Fibroblast of pulmonary artery (primary cell): ENCODE measurements around the gene MAP3K9.

Source experiments
- DNase-seq: peaks from one replicate; pipeline ENCODE4 v3.0.0-alpha.2; 2010; ENCODE audit warnings: low read depth
- H3K4me3 ChIP-seq: replicated peaks from 2 replicates; pipeline ENCODE4 v1.5.1; 2011; ENCODE audit warnings: low read depth, mild to moderate bottlenecking, control low read depth, low read length, moderate library complexity
- CTCF ChIP-seq: IDR thresholded peaks from 2 replicates; pipeline ENCODE4 v1.5.1; 2011; ENCODE audit warnings: mild to moderate bottlenecking, control low read depth, low read length, inconsistent platforms; ENCODE audit errors: missing control alignments

The MAP3K9 gene

GRCh38 chr14:70718383-70719118, 90.8 kb downstream of the MAP3K9 start:
- H3K4me3 ChIP-seq, result no peak overlapping the region
- TF ChIP-seq CTCF, result no peak
- DNase-seq, result no peak

GRCh38 chr14:70716958-70717357, 92.4 kb downstream of the MAP3K9 start:
- no peak overlapping the region for H3K4me3 ChIP-seq
- TF ChIP-seq CTCF, result no peak
- no peak for DNase-seq

DNA sequence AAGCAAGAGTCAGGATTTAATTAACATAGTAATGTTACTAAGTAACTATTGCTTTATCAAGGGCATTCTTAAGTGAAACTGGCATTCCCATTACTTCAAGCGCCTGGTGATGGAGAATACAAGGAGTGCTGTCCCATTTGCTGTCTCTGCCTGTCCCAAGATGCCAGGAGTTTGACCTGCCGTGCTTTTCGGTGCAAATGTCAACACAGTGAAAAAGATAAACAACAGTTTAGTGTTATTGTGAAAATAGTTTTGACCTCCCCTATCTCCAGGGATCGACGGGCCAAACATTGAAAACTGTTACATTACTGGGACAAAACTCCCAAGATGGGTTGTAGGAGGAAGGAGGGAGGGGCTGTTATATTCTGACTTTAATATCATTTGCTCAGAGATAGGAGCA, 92.8 kb downstream of the MAP3K9 start:
- no peak for DNase-seq
- no peak for TF ChIP-seq CTCF
- H3K4me3 ChIP-seq, result no peak overlapping the region

DNA sequence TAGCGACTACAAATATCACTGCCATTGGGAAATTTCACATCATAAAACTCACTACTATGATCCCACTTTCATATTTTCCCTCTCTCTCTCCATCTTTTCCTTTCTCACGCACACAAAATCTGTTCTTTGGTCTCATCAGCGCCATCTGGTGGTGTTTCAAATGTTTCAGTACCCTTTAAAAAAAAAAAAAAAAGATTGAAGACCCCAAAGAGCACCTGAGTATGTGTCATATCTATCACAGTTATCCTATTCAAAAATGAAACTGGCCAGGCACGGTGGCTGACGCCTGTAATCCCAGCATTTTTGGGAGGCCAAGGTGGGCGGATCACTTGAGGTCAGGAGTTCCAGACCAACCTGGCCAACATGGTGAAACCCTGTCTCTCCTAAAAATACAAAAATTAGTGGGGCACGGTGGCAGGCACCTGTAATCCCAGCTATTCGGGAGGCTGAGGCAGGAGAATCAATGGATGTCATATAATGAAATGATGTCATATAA, 95.2 kb downstream of the MAP3K9 start:
- H3K4me3 ChIP-seq, result no peak overlapping the region
- TF ChIP-seq CTCF, result peak; percentile 61
- DNase-seq, result peak; percentile 74

GRCh38 chr14:70713511-70713916, 95.8 kb downstream of the MAP3K9 start:
- no peak for TF ChIP-seq CTCF
- H3K4me3 ChIP-seq, result no peak overlapping the region
- DNase-seq, result no peak

DNA sequence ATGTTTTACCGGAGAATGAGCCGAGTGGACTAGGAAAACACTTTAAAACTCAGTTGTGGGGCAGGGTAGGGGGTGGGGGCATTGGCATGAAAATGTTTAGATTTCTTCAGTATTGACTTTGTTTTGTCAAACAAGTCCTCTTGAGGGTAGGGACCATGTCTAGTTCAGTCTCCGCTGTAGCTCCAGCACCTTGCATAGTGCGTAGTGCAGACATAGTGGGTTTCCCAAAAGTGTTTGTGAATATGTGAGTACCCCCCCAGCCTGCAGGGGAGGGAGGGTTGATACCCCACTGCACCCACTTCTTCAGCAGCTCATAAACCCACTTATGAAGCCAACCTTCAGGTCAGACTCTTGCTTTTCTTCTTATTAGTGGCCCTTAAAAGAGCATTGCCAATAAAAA, 96.2 kb downstream of the MAP3K9 start:
- DNase-seq, result no peak
- TF ChIP-seq CTCF, result no peak
- H3K4me3 ChIP-seq, result no peak overlapping the region

DNA sequence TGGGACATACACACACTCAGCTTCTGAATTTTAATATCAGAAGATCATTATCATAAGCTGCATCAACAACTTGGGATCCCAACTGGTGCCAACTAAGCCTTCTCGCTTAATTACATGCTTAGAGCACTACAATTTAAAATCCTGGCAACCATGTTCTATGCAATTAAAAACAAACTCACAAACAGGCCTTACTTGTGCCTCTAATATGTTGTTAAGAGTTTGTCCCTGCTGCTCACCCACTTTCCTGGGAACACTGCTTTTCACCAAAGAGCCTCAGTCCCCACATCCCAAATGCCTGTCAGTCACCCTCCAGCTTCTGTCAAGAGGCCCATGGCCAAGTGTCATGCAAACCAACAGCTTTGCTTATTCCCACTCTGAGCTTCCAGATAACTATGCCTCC, 97.9 kb downstream of the MAP3K9 start:
- no peak for DNase-seq
- no peak overlapping the region for H3K4me3 ChIP-seq
- no peak for TF ChIP-seq CTCF
